HG03175 (cell line): ENCODE results near the gene GPRIN1.

Source experiments
- ATAC-seq: cut with Tn5 transposase; IDR thresholded peaks from one replicate; pipeline ENCODE4 v1.9.1; 2021; ENCODE audit warnings: mild to moderate bottlenecking, moderate library complexity; ENCODE audit not compliant: unreplicated experiment

The GPRIN1 gene

DNA sequence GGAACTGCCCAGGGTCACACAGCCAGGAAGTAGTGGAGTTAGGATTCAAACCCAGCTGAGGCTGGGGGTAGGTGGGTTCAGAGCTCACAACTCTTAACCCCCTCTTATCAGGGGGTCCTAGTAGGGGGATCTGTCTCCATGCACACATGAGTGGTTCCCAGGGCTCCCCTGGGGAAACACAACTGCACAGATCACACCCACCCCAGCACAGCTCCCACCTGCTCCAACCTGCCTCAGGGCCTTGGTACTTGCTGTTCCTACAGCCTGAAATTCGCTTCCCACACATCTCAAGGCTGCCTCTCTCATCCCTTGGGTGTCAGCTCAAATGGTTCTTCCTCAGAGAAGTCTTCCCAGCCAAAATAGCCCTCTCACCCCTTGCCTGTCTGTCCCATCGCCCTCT, 15.6 kb upstream of the GPRIN1 start:
- no peak for ATAC-seq

DNA sequence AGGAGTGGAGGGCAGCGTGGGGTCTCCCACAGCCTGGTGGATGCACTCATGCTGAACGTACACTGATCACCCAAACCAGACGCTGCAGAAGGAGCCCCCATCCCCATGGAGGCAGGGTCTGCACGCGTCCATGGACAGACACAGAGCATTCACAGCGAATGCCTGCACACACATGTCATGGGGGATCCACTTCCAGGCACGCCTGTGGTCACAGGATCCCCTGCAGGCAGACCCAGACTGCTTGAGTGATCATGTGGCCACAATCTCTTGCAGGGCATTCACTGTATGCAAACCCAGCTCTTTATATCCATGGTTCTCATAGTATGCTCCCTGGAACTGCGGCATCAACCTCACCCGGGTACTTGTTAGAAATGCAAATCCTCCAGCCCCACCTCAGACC, 15.0 kb upstream of the GPRIN1 start:
- ATAC-seq: no peak

DNA sequence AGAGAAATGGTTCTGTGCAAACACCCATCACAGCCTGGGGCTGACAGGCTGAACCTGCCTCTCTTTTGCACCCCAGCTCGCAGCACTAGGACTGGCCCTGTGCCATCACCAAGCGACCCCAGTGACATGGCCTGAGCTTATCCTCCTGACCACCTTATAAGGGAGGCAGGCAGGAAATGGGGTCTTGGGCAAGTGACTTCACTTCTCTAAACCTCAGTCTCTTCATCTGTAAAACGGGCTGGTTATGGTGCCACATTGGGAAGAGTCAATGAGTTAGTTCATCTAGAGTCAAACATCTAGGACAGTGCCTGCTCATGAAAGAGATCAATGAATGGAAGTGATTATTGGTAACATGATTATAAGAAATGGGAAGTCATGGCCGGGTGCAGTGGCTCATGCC, 14.2 kb upstream of the GPRIN1 start:
- no peak for ATAC-seq

DNA sequence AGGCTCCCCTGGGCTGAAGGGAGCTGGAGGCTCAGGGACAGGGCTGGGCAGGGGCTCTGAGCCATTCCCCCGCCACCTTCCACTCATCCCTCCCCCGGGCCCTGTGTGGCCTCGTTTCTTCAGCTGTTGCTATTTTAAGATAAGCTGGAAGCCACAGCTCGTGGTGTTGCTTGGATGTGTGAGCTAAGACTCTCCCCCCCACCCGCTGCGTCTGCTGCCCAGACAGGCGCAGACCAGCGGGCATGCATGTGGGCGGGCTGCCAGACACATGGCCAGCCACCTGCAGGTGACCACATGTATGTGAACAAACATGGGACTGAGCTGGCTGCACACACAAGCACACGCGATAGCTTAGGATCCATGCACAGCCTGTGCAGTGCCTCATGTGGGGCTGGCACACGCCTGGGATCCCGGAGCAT, 11.7 kb upstream of the GPRIN1 start:
- ATAC-seq: no peak

DNA sequence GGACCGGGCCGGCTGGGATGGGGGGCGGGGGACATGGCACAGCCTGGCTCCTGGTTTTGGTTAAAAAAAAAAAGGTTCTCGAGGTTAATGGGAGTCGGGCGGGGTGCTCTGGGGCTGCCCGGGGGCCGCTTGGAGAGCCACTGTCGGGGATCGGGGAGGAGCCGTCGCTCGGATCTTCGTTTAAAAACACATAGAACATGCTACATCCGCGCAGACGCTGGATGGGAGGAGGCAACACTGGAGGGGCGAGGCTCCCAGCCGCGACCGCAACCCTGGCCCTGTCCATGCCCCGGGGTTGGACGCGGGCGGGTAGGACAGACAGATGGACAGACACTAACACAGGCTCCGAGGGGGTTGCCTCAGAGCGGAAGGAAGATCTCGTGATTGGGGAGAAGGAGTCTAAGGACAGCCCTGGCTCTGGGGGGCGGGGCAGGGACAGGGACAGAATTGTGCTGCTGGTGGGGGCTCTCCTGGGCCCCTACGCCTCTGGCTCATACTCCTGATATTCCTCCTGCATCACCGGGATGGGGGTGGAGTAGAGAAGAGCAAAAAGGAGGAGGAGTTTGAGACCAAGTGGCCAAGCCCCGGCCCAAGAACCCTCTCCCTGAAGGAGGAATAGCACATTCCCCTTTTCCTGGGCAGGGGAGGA, 10.5 kb upstream of the GPRIN1 start:
- no peak for ATAC-seq

DNA sequence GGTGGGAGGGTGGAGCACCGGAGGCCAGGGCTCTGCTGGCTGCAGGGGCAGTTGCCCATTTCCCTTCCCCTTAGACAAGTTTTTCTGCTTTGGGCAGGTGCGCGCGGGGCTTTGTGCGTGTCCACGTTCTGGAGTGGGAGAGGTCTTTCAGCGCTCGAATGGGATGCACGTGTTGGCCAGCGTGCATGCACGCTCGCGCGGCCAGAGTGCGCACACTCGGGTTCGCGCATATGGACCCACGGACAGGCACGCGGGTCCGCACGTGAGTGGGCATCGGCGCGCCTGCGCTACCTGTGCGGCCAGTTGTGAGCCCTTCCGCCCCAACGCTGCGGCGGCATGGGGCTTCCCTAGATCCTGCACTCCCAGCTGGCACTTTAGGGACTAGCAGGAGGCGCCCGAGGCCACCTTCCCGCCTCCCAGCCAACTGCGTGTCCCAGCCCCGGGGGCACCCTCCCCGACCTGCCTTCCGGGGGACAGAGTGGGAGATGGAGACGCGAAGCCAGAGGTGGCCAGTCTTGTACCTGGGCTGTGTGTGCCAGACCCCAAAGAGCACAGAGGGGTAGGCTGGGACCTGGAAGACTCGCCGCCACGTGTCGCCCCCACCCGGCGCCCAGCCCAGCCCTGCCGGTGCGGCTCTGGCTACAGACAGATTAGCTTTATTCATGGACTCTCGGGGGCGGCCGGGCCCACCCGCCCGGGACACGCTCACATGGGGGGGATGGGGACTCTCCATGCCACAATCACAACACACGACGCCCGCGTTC, 9.8 kb upstream of the GPRIN1 start:
- no peak for ATAC-seq

DNA sequence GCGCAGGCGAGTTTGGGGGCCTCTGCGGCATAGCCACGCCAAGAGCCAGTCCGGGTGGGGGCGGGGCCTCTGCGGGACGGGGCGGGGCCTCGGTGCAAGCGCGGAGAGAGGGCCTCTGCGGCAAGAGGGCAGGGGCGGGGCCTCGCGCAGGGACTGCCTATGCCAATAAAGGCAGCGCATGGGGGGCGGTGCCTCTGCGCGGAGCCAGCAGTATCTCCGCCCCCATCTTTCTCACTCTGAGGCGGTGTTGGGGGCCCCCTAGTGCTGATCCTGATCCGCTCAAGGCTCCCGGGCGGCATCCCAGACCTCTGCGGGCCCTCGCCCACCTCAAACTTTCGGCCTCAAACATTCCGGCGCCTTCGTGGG, 9.2 kb upstream of the GPRIN1 start:
- peak; percentile 72 for ATAC-seq

DNA sequence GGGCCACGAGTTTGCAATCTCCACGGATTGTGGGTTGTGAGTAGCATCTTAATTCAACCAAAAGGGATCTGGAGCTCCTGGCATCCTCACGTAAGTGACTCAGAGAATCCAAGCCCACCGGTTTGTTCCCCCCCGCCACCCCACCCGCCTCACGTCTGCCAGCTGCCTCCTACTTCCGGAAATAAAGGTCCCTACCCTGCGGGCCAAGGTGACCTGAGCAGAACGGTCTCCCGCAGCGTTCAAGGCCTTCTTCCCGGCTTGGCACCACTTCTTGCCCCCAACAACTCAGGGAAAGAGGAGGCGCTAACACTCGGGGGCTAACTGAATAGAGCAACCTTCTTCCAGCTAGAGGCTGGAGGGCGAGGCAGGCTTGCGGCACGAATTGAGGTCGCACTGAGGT, 8.8 kb upstream of the GPRIN1 start:
- ATAC-seq: no peak

DNA sequence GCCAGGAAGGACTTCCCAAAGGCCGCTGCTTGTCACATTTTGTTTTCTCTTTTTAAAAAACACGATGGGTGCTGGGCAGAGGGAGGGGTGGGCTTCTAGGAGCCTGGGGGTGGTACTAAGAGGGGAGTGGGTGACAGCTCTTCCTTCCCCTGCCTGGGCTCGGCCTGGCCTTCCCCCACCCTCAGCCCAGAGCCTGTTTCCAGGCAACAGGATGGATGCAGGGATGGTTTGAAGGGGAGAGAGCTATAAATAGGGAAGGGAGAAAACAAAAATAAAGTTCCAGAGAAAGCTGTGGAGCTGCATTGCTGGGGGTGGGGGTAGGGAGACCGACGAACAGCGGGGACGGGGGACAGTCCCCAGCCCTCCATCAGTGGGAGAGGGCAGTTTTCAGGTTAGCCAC, 6.6 kb upstream of the GPRIN1 start:
- ATAC-seq: no peak

DNA sequence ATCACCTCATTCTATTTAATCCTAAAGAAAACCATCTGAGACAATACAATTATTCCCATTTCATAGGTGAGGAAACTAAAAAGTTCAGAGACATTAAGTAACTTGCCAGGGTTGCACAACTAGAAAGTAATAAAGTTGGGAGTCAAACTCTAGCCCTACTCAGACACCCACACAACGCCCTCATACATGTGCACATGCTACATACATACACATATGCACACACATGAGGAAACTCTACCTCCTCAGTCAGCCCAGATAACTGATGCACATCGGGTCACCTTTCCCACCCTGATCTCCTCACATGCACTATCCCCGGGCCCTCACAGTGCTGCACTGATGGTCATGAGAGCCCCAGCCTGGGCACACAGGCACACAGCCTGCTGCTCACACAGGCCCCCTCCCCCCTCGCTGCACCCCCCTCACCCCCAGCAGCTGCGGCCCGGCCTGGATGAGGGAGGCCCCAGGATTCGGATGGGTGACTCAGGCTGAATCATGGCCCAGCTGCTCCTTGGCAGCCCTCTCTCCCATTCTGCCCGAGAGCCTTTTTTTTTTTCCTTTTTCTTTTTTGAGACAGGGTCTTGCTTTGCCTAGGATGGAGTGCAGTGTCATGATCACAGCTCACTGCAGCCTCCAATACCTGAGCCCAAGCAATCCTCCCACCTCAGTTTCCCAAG, 5.0 kb upstream of the GPRIN1 start:
- no peak for ATAC-seq

DNA sequence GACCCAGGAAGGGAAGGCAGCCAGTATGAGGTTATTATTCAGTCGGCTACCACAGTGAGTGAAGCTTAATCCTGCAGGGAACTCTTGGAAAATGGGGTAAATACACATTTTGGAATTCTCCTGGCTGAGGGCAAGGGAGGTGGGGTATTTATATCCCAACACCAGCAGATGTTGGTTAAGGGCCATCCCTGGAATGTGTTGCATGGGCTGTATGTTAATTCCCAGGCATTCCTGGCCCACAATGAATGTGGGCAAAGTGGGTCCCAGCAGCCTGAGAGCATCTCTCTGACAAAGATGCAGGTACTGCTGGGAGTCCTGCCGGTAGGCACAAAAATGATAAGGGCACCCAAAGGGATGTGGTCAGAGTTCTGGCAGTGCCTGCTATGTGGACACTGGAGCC, 2.9 kb upstream of the GPRIN1 start:
- ATAC-seq: no peak

DNA sequence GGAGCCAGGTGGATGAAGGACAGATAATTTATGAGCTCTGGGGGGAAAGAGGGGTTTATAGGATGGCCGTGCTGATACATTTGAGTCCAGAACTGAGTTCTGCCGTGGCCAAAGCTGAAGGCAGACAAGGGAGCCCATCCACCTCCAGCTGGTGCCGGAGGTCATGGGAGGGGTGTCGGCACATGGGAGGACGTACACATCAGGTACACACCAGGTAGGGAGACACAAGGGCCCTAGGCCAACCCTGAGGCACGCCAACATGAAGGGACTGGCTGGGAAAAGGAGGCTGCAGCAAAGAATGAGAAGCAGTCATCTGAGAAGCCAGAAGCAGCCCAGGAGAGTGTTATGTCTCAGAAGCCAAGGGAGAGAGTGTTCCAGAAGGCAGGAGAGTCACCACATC, 2.1 kb upstream of the GPRIN1 start:
- no peak for ATAC-seq

DNA sequence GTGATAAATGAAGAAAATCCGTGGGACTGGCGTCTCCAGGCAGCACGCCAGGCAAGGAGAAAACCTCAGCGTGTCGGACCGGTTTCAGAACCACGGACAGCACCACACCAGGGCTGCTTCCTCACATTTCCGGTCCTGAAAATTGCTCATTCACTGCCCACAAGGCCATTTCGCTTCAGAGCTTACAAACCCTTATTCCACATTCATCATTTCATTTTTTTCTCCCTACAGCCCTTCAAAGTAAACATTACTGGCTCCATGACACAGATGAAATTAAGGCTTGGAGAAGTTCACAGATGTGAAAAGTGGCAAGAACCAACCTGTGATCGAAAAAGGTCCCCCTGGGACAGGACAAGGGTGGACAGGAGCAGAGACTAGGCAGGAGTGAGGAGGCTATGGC, 1.5 kb upstream of the GPRIN1 start:
- no peak for ATAC-seq

DNA sequence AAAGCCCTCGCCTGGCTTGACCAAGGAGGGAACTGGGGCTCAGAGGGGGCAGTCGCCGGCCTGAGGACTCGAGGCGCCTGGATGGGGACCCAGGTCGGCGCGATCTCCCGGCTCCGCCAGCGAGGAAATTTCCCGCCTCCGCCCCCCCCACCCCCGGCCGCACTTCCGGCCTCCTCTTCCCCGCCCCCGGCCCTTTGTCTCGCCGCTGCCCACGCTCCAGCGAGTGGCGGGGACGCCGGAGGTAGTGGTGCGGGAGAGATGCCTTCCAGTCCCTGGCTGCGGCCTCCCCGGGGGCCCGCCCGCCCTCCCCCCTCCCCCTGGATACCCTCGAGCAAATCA, 448 bp upstream of the GPRIN1 start:
- peak; percentile 13 for ATAC-seq

DNA sequence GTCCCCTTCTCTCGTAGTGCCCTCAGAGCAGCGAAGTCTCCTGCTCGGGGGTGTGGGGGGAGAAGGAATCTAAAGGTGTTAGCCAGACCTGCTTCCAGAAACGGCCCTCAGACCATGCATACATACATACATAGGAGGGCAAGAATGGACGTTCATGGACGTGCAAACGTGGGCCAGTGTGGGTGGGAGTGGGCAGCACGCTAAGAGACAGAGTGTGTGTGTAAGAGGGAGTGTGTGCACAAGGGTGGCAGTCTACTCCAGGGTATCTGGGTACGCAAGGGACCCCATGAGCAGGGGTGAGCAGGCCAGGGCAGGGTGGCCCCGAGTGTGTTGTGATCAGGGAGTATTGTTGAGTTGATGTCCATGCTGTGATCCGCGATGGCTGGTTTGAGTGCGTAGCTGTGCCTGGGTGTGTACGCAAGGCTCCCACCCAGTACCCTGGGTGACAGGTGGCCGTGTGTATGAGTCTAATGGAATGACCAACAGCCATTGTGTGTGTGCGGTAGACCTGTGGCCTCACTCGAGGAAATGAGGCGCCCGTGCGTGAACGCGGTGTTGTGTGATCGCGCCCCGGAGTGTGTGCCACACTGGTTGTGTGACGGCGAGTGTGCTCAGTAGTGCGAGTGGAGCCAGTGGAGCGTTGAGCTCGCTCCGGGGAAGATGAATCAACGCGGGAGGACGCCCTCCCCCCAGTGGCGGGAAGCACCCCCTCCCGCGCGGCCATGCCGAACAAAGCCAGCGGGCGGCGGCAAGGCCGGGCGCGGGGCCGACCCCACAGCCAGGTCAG, 826 bp downstream of the GPRIN1 start:
- no peak for ATAC-seq

DNA sequence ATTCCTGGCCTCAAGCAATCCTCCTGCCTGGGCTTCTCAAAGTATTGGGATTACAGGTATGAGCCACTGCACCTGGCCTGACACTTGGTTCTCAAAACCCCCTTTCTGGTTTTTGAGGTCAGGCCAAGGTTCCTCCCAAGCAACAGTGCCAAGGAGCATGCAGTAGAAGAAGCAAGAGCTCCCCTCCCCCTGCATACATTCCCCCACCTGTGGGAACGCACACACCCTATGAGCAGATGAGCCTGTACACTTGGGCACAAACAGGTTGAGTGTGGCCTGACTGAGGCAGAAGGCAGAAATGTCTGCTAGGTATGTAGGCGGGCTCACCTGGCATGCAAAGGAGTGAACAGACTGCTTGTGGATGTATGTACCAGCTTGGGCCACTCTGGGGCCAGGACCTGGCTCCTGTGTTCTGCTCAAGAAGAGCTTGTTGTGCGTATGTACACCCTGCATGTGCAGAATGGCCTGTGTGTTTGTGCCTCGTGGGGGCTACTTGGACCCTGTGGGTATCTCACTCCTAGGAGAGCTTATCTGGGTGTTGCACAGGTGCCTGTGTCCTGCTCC, 1.7 kb downstream of the GPRIN1 start:
- ATAC-seq: no peak

DNA sequence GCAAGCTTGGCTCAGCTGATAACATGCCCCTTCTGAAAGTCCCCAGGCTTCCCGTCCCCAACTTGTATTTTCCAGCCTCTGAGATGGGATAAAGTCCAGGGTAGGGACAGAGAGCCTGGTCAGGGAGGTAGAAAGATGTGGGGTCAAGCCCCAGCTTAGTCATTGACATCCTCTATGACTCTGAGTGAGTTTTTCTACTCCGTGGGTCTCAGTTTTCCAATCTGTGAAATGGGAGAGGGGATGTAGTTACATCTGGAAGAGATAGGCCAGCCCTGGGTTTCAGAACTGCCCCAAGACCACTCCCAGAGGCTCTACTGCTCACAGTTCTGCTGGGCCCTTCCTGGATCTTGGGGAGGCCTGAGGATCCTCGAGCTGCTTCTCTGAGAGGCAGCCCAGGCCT, 3.1 kb downstream of the GPRIN1 start:
- no peak for ATAC-seq

DNA sequence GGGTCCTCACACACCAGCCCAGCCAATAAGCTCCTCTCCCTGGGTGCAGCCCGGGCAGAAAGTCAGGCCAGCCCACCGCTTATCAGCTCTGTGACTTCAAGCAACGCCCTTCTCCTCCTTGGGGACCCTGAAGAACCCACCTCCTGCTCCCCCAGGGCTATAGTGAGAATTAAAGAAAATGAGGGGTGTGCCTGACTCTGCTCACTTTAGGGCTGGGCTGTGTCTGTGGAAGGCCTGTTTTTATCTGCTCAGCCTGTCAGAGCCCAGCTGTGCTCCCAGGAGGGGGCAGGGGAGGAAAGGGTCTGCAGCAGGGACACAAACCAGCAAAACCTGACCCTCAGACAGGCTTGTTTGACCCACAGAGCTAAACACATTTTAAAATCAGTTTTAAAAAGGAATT, 3.9 kb downstream of the GPRIN1 start:
- no peak for ATAC-seq

DNA sequence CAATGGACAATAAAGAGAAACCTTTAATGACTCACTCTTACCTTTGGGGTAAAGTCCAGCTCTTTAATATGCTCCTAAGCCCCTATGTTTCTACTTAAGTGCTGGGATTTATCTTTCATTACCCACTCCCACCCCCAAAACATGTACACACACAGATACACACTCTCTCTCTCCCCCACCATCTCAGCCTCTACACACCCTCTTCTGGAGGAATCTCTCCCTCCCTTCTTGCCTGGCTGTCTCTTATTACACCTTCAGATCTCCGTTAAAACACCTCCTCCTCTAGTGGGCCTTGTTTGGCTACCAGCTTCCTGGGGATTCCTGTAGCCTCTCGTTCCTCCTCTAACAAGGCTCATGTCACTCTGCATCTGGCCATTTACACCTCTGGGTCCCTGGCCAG, 6.9 kb downstream of the GPRIN1 start:
- ATAC-seq: no peak

DNA sequence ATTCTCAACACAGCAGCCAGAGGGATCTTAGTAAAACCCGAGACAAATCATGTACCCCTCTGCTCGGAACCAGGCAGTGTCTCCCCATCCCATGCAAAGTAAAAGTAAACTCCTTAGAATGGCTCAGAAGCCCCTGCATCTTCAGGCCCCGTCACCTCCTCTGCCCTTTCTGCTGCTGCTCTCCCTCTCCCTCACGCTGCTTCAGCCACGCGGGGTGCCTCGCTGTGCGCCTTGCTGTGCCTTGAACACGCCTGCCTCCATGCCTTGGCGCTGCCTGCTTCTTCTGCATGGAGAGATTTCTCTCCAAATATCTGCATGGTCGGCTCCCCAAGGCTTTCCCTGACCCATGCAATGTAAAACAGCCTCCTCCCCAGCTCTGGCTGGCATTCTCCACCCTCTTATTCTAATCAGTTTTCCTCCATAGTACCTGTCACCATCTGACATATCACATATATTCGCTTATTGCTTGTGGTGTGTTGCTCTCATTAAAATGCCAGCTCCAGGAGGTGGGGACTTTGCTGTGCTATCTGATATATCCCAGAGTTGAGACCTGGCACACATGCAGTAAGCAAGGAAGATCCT, 8.0 kb downstream of the GPRIN1 start:
- ATAC-seq: no peak
